ENCODE results near the gene UACA.

- TF ChIP-seq CTCF (IDR thresholded peaks at IDR 0.05) (no peak), POLR2A (IDR thresholded peaks at IDR 0.05) (no peak)
Measured at GRCh38 chr15:70761046-70761445, 2.3 kb downstream of the UACA start.
